Measurements from ENCODE around the gene NDRG4. TPM values are rescaled to one million over a fixed set of nuclear protein-coding genes. Genes with fewer than 3 reads are reported as not detected.
"Not testable (repeated sequence)": the region's sequence is repeated elsewhere in the genome, so short reads cannot be mapped to it uniquely, and the experiment has no call there.

NDRG4 gene
- polyA plus RNA-seq, 1 donor = 17.4 TPM

DNA sequence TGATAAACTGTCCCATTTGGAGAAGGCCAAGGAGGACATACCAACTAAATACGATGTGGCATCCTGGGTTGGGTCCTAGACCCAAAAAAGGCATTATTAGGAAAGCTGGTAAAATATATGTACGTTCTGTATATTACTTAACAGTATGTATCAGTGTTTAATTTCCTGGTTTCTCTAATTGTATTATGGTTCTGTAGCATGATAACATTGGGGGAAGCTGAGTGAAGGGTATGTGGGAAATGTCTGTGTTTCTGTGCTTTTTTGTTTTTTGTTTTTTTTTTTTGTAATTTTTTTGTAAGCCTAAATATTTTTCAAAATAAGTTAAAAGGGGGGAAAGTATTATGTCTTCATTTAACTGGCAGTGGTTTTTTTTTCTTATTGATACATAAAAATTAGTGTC lies 21.5 kb upstream of the NDRG4 start:
- Histone ChIP-seq H3K4me1 (ENCODE audit: control insufficient read depth, insufficient read depth, low read length) (no peaks in the 10 kb centered on the region), H3K36me3 (ENCODE audit: control insufficient read depth, insufficient read depth, low read length) (no peaks in the 10 kb centered on the region), H3K9me3 (ENCODE audit: control insufficient read depth, low read depth, low read length) (no peaks in the 10 kb centered on the region), H3K4me3 (ENCODE audit: low read length) (no peak overlapping the region), H3K27me3 (ENCODE audit: control insufficient read depth, insufficient read depth, low read length) (peaks cover 12% of the 10 kb centered on the region), H3K27ac (ENCODE audit: low read length) (no peak overlapping the region)
- DNase-seq = no peak
- WGBS (ENCODE audit: insufficient coverage, low lambda C conversion rate) = no CpG with 5 or more reads among the region's 2 CpGs

DNA sequence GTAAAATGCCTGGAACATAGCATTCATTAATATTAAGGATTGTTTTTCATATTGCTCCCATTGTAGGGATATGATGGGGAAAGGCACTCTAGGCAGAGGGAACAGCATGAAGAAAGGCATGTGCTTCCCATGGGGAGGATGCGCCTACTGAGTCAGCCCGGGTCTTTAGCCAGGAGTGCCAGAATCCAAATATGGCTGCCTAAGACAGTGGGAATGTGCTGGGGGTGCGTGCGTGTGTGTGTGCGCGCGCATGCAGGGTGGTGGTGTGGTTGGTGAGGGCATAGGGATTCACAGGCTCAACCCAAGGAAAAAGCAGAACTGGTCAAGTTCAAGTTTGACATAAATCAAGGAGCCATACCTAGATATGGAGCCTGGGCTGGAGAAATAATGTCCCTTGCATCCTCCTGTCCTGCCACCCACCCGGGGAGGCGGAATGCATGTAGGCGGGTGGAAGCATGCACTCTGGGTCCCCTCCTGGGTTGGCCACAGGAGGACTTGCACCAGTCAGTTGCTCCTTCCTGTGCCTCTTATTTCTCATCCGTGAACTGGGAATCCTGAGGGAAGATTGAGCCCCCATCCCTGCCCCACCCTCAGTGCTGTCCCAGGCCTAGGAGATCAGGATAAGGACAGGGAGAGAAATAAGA lies 18.6 kb upstream of the NDRG4 start:
- no peak overlapping the region for H3K4me3 ChIP-seq (ENCODE audit: low read length)
- no CpG with 5 or more reads among the region's 11 CpGs for WGBS (ENCODE audit: insufficient coverage, low lambda C conversion rate)
- no peak for DNase-seq
- H3K27me3 ChIP-seq (ENCODE audit: control insufficient read depth, insufficient read depth, low read length) = peaks cover 6% of the 10 kb centered on the region
- H3K36me3 ChIP-seq (ENCODE audit: control insufficient read depth, insufficient read depth, low read length) = no peaks in the 10 kb centered on the region
- H3K9me3 ChIP-seq (ENCODE audit: control insufficient read depth, low read depth, low read length) = no peaks in the 10 kb centered on the region
- H3K4me1 ChIP-seq (ENCODE audit: control insufficient read depth, insufficient read depth, low read length) = no peaks in the 10 kb centered on the region
- H3K27ac ChIP-seq (ENCODE audit: low read length) = no peak overlapping the region

GRCh38 chr16:58481931-58482330 lies 18.0 kb upstream of the NDRG4 start:
- WGBS (ENCODE audit: insufficient coverage, low lambda C conversion rate) = no CpG with 5 or more reads among the region's 8 CpGs
- Histone ChIP-seq H3K4me1 (ENCODE audit: control insufficient read depth, insufficient read depth, low read length) (no peaks in the 10 kb centered on the region), H3K27me3 (ENCODE audit: control insufficient read depth, insufficient read depth, low read length) (peaks cover 6% of the 10 kb centered on the region), H3K4me3 (ENCODE audit: low read length) (no peak overlapping the region), H3K9me3 (ENCODE audit: control insufficient read depth, low read depth, low read length) (no peaks in the 10 kb centered on the region), H3K27ac (ENCODE audit: low read length) (no peak overlapping the region), H3K36me3 (ENCODE audit: control insufficient read depth, insufficient read depth, low read length) (no peaks in the 10 kb centered on the region)
- DNase-seq = no peak

DNA sequence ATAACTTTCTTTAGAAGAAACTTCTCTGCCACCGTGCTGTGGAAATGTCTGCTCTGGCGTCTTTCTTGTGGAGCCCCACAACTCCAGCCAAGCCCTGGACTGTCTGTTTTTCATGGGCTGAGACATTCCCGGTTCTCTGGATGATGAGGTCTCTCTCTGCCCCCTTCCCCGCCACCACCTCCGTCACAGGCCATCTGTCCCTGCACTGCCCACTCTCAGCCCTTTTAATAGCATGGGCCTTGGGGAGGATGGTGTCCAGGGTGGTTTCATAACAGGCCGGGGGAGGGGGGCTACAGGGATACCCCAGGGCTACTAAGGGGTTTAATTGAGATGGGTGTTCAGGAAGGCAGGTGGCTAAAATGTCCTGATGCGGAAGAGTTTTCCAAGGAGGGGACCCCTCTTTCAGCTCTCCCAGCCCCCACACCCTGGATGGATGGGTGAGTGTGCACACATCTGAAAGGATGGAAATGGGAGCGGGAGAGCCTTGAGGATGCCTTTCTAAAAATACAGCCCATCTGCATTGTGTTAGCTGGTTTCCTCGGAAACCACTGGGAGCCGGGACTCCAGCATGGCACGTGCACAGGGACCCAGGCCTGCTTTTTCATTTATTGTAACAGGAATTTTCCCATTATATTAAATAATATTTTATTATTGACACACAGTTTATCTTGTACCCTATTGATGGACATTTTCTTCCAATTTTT lies 14.6 kb upstream of the NDRG4 start:
- DNase-seq = no peak
- Histone ChIP-seq H3K27ac (ENCODE audit: low read length) (no peak overlapping the region), H3K36me3 (ENCODE audit: control insufficient read depth, insufficient read depth, low read length) (no peaks in the 10 kb centered on the region), H3K4me1 (ENCODE audit: control insufficient read depth, insufficient read depth, low read length) (no peaks in the 10 kb centered on the region), H3K4me3 (ENCODE audit: low read length) (no peak overlapping the region), H3K9me3 (ENCODE audit: control insufficient read depth, low read depth, low read length) (no peaks in the 10 kb centered on the region), H3K27me3 (ENCODE audit: control insufficient read depth, insufficient read depth, low read length) (peaks cover 2% of the 10 kb centered on the region)
- no CpG with 5 or more reads among the region's 11 CpGs for WGBS (ENCODE audit: insufficient coverage, low lambda C conversion rate)

GRCh38 chr16:58487566-58488351 lies 12.2 kb upstream of the NDRG4 start:
- Histone ChIP-seq H3K9me3 (ENCODE audit: control insufficient read depth, low read depth, low read length) (no peaks in the 10 kb centered on the region), H3K27ac (ENCODE audit: low read length) (no peak overlapping the region), H3K4me3 (ENCODE audit: low read length) (no peak overlapping the region), H3K36me3 (ENCODE audit: control insufficient read depth, insufficient read depth, low read length) (no peaks in the 10 kb centered on the region), H3K27me3 (ENCODE audit: control insufficient read depth, insufficient read depth, low read length) (peaks cover 2% of the 10 kb centered on the region), H3K4me1 (ENCODE audit: control insufficient read depth, insufficient read depth, low read length) (no peaks in the 10 kb centered on the region)
- DNase-seq = peak; percentile 63 to 70
- no CpG with 5 or more reads among the region's 43 CpGs for WGBS (ENCODE audit: insufficient coverage, low lambda C conversion rate)

DNA sequence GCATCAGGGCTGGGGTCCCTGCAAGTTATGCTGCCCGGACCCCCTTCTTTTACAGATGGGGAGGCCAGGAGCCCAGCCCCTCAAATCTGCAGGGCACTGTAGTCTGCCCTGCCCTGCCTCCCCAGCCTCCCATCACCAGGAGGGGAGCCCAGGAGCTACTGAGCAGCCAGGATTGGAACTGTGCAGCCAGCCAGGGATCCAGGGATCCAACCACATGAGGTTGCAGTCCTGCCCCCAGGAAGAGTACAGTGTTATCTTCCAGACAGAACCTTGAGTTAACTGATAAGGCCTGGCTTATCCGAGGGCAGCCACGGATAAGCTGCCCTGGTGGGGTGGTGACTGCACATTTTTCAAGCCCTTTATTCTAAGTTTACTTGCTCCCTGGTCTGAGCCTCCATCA lies 11.4 kb upstream of the NDRG4 start:
- Histone ChIP-seq H3K36me3 (ENCODE audit: control insufficient read depth, insufficient read depth, low read length) (no peaks in the 10 kb centered on the region), H3K27ac (ENCODE audit: low read length) (no peak overlapping the region), H3K4me1 (ENCODE audit: control insufficient read depth, insufficient read depth, low read length) (no peaks in the 10 kb centered on the region), H3K27me3 (ENCODE audit: control insufficient read depth, insufficient read depth, low read length) (peaks cover 2% of the 10 kb centered on the region), H3K4me3 (ENCODE audit: low read length) (no peak overlapping the region), H3K9me3 (ENCODE audit: control insufficient read depth, low read depth, low read length) (no peaks in the 10 kb centered on the region)
- no CpG with 5 or more reads among the region's 3 CpGs for WGBS (ENCODE audit: insufficient coverage, low lambda C conversion rate)
- no peak for DNase-seq

GRCh38 chr16:58490065-58490464 lies 9.9 kb upstream of the NDRG4 start:
- DNase-seq = no peak
- H3K4me1 ChIP-seq (ENCODE audit: control insufficient read depth, insufficient read depth, low read length) = no peaks in the 10 kb centered on the region
- no peak overlapping the region for H3K27ac ChIP-seq (ENCODE audit: low read length)
- H3K9me3 ChIP-seq (ENCODE audit: control insufficient read depth, low read depth, low read length) = no peaks in the 10 kb centered on the region
- no CpG with 5 or more reads among the region's 4 CpGs for WGBS (ENCODE audit: insufficient coverage, low lambda C conversion rate)
- H3K4me3 ChIP-seq (ENCODE audit: low read length) = no peak overlapping the region
- no peaks in the 10 kb centered on the region for H3K36me3 ChIP-seq (ENCODE audit: control insufficient read depth, insufficient read depth, low read length)
- peaks cover 3% of the 10 kb centered on the region for H3K27me3 ChIP-seq (ENCODE audit: control insufficient read depth, insufficient read depth, low read length)

- not testable (repeated sequence) for H3K9me3 ChIP-seq (ENCODE audit: control insufficient read depth, low read depth, low read length); H3K36me3 ChIP-seq (ENCODE audit: control insufficient read depth, insufficient read depth, low read length); DNase-seq; H3K4me3 ChIP-seq (ENCODE audit: low read length); H3K27me3 ChIP-seq (ENCODE audit: control insufficient read depth, insufficient read depth, low read length); H3K4me1 ChIP-seq (ENCODE audit: control insufficient read depth, insufficient read depth, low read length); H3K27ac ChIP-seq (ENCODE audit: low read length)
- no CpG with 5 or more reads among the region's 8 CpGs for WGBS (ENCODE audit: insufficient coverage, low lambda C conversion rate)
Observed at GRCh38 chr16:58490539-58490938, 9.4 kb upstream of the NDRG4 start.

DNA sequence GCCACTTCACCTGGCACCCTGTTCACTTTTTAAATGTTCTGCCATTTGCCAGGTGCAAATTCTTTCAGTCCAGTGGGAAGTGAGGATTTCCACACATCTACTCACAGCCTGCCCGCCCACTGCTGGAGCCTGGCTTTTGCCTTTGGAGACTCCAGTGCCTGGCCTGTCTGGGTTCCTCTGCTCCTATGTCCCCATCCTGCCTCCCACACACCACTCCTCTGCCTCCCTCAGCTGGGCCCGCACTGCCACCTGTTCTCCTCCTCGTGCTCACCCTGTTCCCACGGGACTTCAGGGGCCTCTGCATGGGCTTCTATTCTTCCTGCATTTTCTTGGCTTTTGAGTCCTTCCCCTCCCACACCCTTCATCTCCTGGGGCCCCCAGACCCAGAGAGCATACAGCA lies 7.9 kb upstream of the NDRG4 start:
- WGBS (ENCODE audit: insufficient coverage, low lambda C conversion rate) = no CpG with 5 or more reads among the region's 4 CpGs
- Histone ChIP-seq H3K4me3 (ENCODE audit: low read length) (no peak overlapping the region), H3K9me3 (ENCODE audit: control insufficient read depth, low read depth, low read length) (no peaks in the 10 kb centered on the region), H3K27me3 (ENCODE audit: control insufficient read depth, insufficient read depth, low read length) (peaks cover 7% of the 10 kb centered on the region), H3K27ac (ENCODE audit: low read length) (no peak overlapping the region), H3K36me3 (ENCODE audit: control insufficient read depth, insufficient read depth, low read length) (no peaks in the 10 kb centered on the region), H3K4me1 (ENCODE audit: control insufficient read depth, insufficient read depth, low read length) (peaks cover 6% of the 10 kb centered on the region)
- DNase-seq = no peak

- no peak overlapping the region for H3K4me3 ChIP-seq (ENCODE audit: low read length)
- peaks cover 7% of the 10 kb centered on the region for H3K27me3 ChIP-seq (ENCODE audit: control insufficient read depth, insufficient read depth, low read length)
- no peak overlapping the region for H3K27ac ChIP-seq (ENCODE audit: low read length)
- no peaks in the 10 kb centered on the region for H3K36me3 ChIP-seq (ENCODE audit: control insufficient read depth, insufficient read depth, low read length)
- no peak for DNase-seq
- H3K4me1 ChIP-seq (ENCODE audit: control insufficient read depth, insufficient read depth, low read length) = peaks cover 6% of the 10 kb centered on the region
- WGBS (ENCODE audit: insufficient coverage, low lambda C conversion rate) = no CpG with 5 or more reads among the region's 5 CpGs
- no peaks in the 10 kb centered on the region for H3K9me3 ChIP-seq (ENCODE audit: control insufficient read depth, low read depth, low read length)
Observed at GRCh38 chr16:58492735-58493134, 7.2 kb upstream of the NDRG4 start.
